ENCODE data around the gene RETSAT. TPM values are rescaled to one million over a fixed set of nuclear protein-coding genes. Genes with fewer than 3 reads are reported as not detected.
"Not testable (repeated sequence)": the region's sequence is repeated elsewhere in the genome, so short reads cannot be mapped to it uniquely, and the experiment has no call there.

RETSAT gene
- total RNA-seq, 1 donor: 60.1 TPM

- DNase-seq (ENCODE audit: low read depth): no peak
- H3K4me3 ChIP-seq (ENCODE audit: low read depth, low read length): no peak overlapping the region
- no peak for TF ChIP-seq CTCF (IDR thresholded peaks at IDR 0.05; ENCODE audit: insufficient read depth, low read length)
Measured at GRCh38 chr2:85367180-85367579, 12.9 kb upstream of the RETSAT start.

- not testable (repeated sequence) for H3K4me3 ChIP-seq (ENCODE audit: low read depth, low read length); DNase-seq (ENCODE audit: low read depth)
Measured at GRCh38 chr2:85362653-85363387, 8.5 kb upstream of the RETSAT start.

GRCh38 chr2:85357736-85358135 is 3.4 kb upstream of the RETSAT start:
- TF ChIP-seq CTCF (IDR thresholded peaks at IDR 0.05; ENCODE audit: insufficient read depth, low read length): no peak
- no peak for DNase-seq (ENCODE audit: low read depth)

GRCh38 chr2:85356186-85356585 is 1.9 kb upstream of the RETSAT start:
- TF ChIP-seq CTCF (IDR thresholded peaks at IDR 0.05; ENCODE audit: insufficient read depth, low read length): no peak
- no peak overlapping the region for H3K4me3 ChIP-seq (ENCODE audit: low read depth, low read length)
- no peak for DNase-seq (ENCODE audit: low read depth)

More at GRCh38 chr2:85357736-85358135, 3.4 kb upstream of the RETSAT start:
- no peak overlapping the region for H3K4me3 ChIP-seq (ENCODE audit: low read depth, low read length)

GRCh38 chr2:85355521-85355920 is 1.2 kb upstream of the RETSAT start:
- peak; percentile 19 for DNase-seq (ENCODE audit: low read depth)
- TF ChIP-seq CTCF (IDR thresholded peaks at IDR 0.05; ENCODE audit: insufficient read depth, low read length): no peak
- H3K4me3 ChIP-seq (ENCODE audit: low read depth, low read length): peak overlapping the region; percentile 99

GRCh38 chr2:85355073-85355410 is 714 bp upstream of the RETSAT start:
- DNase-seq (ENCODE audit: low read depth): no peak
- no peak for TF ChIP-seq CTCF (IDR thresholded peaks at IDR 0.05; ENCODE audit: insufficient read depth, low read length)
- peak overlapping the region; percentile 99 for H3K4me3 ChIP-seq (ENCODE audit: low read depth, low read length)

- peak; percentile 60 for DNase-seq (ENCODE audit: low read depth)
- peak overlapping the region; percentile 85 for H3K4me3 ChIP-seq (ENCODE audit: low read depth, low read length)
- no peak for TF ChIP-seq CTCF (IDR thresholded peaks at IDR 0.05; ENCODE audit: insufficient read depth, low read length)
Measured at GRCh38 chr2:85353876-85354285, 447 bp downstream of the RETSAT start.
